Left ventricle myocardium inferior (tissue), 1 donor: Measurements from ENCODE around the gene DYNAP. TPM values are rescaled to one million over a fixed set of nuclear protein-coding genes. Genes with fewer than 3 reads are reported as not detected.

Experiments
- DNase-seq: peaks from one replicate; pipeline ENCODE4 v3.0.0-alpha.2; 2020
- H3K27ac ChIP-seq: fragments of 200-600 bp; replicated peaks from 2 replicates; pipeline ENCODE4 v1.8.0; 2021
- H3K27me3 ChIP-seq: fragments of 200-600 bp; 2 replicates; pipeline ENCODE4 v1.8.0; 2021; ENCODE audit warnings: low read depth
- H3K36me3 ChIP-seq: fragments of 200-600 bp; 2 replicates; pipeline ENCODE4 v1.8.0; 2021
- H3K4me1 ChIP-seq: fragments of 200-600 bp; 2 replicates; pipeline ENCODE4 v1.8.0; 2021
- H3K4me3 ChIP-seq: fragments of 200-600 bp; 2 replicates; pipeline ENCODE4 v1.8.0; 2021; ENCODE audit warnings: mild to moderate bottlenecking, moderate library complexity
- H3K9me3 ChIP-seq: fragments of 200-600 bp; replicated peaks from 2 replicates; pipeline ENCODE4 v1.8.0; 2021
- CTCF ChIP-seq: fragments of 200-600 bp; IDR thresholded peaks from 2 replicates; pipeline ENCODE4 v1.8.0; 2021; ENCODE audit warnings: antibody characterized with exemption, mild to moderate bottlenecking, borderline replicate concordance
- intact Hi-C: fragments of 100-400 bp; cut with micrococcal nuclease; formaldehyde crosslinking; loops from one replicate; pipeline ENCODE4 v1.11.0; 2022
- total RNA-seq: library from RNA; stranded (reverse); fragmentation: NEBNext Ultra II Directional; extraction: Animal tissue kit (Norgen Biotek cat#: 25700); gene quantifications from one replicate; pipeline ENCODE4 v1.2.1, GENCODE V29; 2021
- donor health status: DM: no; HTN: yes; CAD: no; lungs with severe emphysema.

Gene DYNAP
- total RNA-seq, 1 donor from 2014 or later = not detected

DNA sequence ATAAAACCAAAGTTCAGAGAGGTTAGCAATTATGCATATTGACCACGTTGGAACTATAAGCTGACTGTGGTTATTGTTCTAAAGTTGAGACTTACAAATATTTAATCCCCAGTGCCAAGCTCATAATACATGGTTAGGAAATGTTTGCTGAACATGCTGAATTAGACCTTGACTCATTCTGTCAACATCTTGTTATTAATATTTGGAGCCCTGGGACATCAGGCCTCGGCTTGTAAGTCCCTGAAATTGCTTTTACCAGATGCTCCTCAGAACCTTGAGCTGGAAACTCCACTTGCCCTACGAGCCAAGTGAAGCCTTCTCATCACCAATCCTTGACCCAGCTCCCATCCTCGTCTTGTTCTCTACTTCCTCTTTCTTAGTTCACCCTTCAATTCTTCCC is 21.2 kb downstream of the DYNAP start:
- no peak for DNase-seq
- Histone ChIP-seq H3K36me3 (no peaks in the 10 kb centered on the region), H3K4me3 (no peak overlapping the region), H3K27me3 (peaks cover 1% of the 10 kb centered on the region), H3K4me1 (no peaks in the 10 kb centered on the region), H3K9me3 (no peaks in the 10 kb centered on the region), H3K27ac (no peak overlapping the region)
- TF ChIP-seq CTCF = no peak
- intact Hi-C loops = no loop called here

DNA sequence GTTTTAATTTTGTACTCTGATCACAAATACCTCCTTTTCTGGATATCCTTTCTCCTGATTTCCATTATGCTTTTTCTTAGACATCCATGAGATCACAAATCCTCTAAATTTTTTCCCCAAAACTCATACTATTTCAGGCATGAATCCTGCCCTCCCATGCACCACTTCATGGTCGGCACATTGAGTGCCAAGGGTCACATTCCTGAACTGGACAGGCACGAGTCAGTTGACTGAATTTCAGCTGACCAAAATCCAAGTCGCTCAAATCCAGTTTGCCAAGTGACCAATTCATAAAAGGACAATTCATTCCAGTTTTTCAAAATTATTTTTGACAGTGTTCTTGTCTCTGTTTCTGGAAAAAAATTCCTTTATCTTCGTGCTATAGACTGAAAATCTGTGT is 22.1 kb downstream of the DYNAP start:
- Histone ChIP-seq H3K36me3 (no peaks in the 10 kb centered on the region), H3K4me3 (no peak overlapping the region), H3K9me3 (no peaks in the 10 kb centered on the region), H3K4me1 (no peaks in the 10 kb centered on the region), H3K27me3 (no peaks in the 10 kb centered on the region), H3K27ac (no peak overlapping the region)
- no peak for DNase-seq
- intact Hi-C loops = no loop called here
- TF ChIP-seq CTCF = no peak

DNA sequence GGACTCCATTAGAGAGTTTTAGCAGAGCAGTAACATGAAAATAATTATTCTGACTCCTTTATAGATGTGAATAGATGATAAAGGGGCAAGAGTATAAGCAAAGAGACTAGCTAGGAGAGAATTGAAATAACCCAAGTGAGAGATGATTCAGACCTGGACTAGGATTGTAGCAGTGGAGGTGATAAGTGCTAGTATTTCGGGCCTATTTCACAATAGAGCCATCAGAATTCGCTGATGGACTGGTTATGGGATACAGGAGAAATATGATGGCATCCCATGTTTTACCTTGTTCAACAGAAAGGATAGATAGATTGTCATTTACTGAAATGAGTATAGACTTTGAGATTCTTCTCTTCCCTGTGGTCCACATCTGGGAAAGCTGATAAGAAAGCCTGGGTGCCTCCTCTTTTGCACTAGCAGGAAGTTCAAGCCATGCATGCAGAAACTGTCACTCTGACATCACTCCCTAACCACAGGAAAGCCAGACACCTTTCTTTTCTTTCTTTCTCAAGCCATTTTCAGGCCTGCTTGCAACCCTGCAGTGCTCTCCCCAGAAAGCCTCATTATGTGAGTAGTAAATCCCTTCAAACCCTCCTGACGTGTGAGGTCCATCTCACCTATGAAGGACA is 25.3 kb downstream of the DYNAP start:
- no peaks in the 10 kb centered on the region for H3K27me3 ChIP-seq
- no peak for TF ChIP-seq CTCF
- no peaks in the 10 kb centered on the region for H3K4me1 ChIP-seq
- H3K4me3 ChIP-seq = no peak overlapping the region
- no peaks in the 10 kb centered on the region for H3K9me3 ChIP-seq
- no peaks in the 10 kb centered on the region for H3K36me3 ChIP-seq
- no peak overlapping the region for H3K27ac ChIP-seq
- no peak for DNase-seq
- intact Hi-C loops = no loop called here

- intact Hi-C loops = no loop called here
- Histone ChIP-seq H3K36me3 (no peaks in the 10 kb centered on the region), H3K9me3 (peaks cover 27% of the 10 kb centered on the region), H3K27me3 (no peaks in the 10 kb centered on the region), H3K4me1 (no peaks in the 10 kb centered on the region), H3K4me3 (no peak overlapping the region), H3K27ac (no peak overlapping the region)
- no peak for TF ChIP-seq CTCF
- no peak for DNase-seq
These were observed 31.0 kb downstream of the DYNAP start for GRCh38 chr18:54622084-54622483.

- intact Hi-C loops = no loop called here
- H3K4me1 ChIP-seq = no peaks in the 10 kb centered on the region
- peaks cover 34% of the 10 kb centered on the region for H3K9me3 ChIP-seq
- H3K4me3 ChIP-seq = no peak overlapping the region
- TF ChIP-seq CTCF = no peak
- H3K36me3 ChIP-seq = no peaks in the 10 kb centered on the region
- H3K27me3 ChIP-seq = no peaks in the 10 kb centered on the region
- H3K27ac ChIP-seq = no peak overlapping the region
- no peak for DNase-seq
These were observed 35.7 kb downstream of the DYNAP start for GRCh38 chr18:54626779-54627178.
